MM.1S (cell line): ENCODE measurements around the gene FNIP2.

Source experiments
- DNase-seq: peaks from one replicate; pipeline ENCODE4 v3.0.0-alpha.2; 2015
- H2AFZ ChIP-seq: fragments of 300-600 bp; sonication (generic); 2 replicates; pipeline ENCODE4 v1.6.0; 2016; ENCODE audit warnings: antibody characterized with exemption, low read length
- H3F3A ChIP-seq: fragments of 300-600 bp; sonication (generic); 2 replicates; pipeline ENCODE4 v1.6.1; 2016; ENCODE audit warnings: mild to moderate bottlenecking, antibody characterized with exemption, low read length, moderate library complexity, mixed read lengths; ENCODE audit not compliant: insufficient read depth
- H3K27ac ChIP-seq: fragments of 300-600 bp; sonication (generic); 2 replicates; pipeline ENCODE4 v1.5.1; 2016; ENCODE audit warnings: mild to moderate bottlenecking, low read length
- H3K27me3 ChIP-seq: fragments of 300-600 bp; sonication (generic); replicated peaks from 2 replicates; pipeline ENCODE4 v1.6.0; 2016; ENCODE audit warnings: low read length; ENCODE audit not compliant: insufficient read depth
- H3K36me3 ChIP-seq: fragments of 300-600 bp; sonication (generic); replicated peaks from 2 replicates; pipeline ENCODE4 v1.6.1; 2016; ENCODE audit warnings: mild to moderate bottlenecking, low read length, mixed read lengths; ENCODE audit not compliant: insufficient read depth
- H3K4me1 ChIP-seq: fragments of 300-600 bp; sonication (generic); 2 replicates; pipeline ENCODE4 v1.6.1; 2016; ENCODE audit warnings: low read length, mixed read lengths
- H3K4me2 ChIP-seq: fragments of 300-600 bp; sonication (generic); 2 replicates; pipeline ENCODE4 v1.6.0; 2016; ENCODE audit warnings: low read depth, low read length
- H3K4me3 ChIP-seq: fragments of 300-600 bp; sonication (generic); 2 replicates; pipeline ENCODE4 v1.5.1; 2016; ENCODE audit warnings: low read length, mixed read lengths
- H3K79me2 ChIP-seq: fragments of 300-600 bp; sonication (generic); 2 replicates; pipeline ENCODE4 v1.6.1; 2016; ENCODE audit warnings: mixed run types, low read length, mixed read lengths
- H3K9ac ChIP-seq: fragments of 300-600 bp; sonication (generic); 2 replicates; pipeline ENCODE4 v1.6.1; 2016; ENCODE audit warnings: low read length, mixed read lengths
- H3K9me2 ChIP-seq: fragments of 300-600 bp; sonication (generic); replicated peaks from 2 replicates; pipeline ENCODE4 v1.6.1; 2016; ENCODE audit warnings: mild to moderate bottlenecking, low read length, mixed read lengths; ENCODE audit not compliant: insufficient read depth
- H3K9me3 ChIP-seq: fragments of 300-600 bp; sonication (generic); replicated peaks from 2 replicates; pipeline ENCODE4 v1.6.1; 2016; ENCODE audit warnings: mild to moderate bottlenecking, low read length, mixed read lengths; ENCODE audit not compliant: insufficient read depth
- H4K20me1 ChIP-seq: fragments of 300-600 bp; sonication (generic); 2 replicates; pipeline ENCODE4 v1.6.1; 2016; ENCODE audit warnings: mild to moderate bottlenecking, low read length, moderate library complexity, mixed read lengths; ENCODE audit not compliant: insufficient read depth
- EZH2 ChIP-seq: fragments of 300-600 bp; sonication (generic); optimal IDR thresholded peaks from 2 replicates; pipeline ENCODE3; 2017; ENCODE audit warnings: low read depth, mild to moderate bottlenecking, antibody characterized with exemption, low read length, mixed read lengths
- EZH2phosphoT487 ChIP-seq: fragments of 300-600 bp; sonication (generic); IDR thresholded peaks from 2 replicates; pipeline ENCODE4 v1.6.1; 2018; ENCODE audit warnings: antibody characterized with exemption, low read length
- TF ChIP-seq, protein P1 (sequence below): fragments of 300-600 bp; sonication (generic); IDR thresholded peaks from 2 replicates; pipeline ENCODE4 v1.5.1; 2016; ENCODE audit warnings: antibody characterized with exemption, low read length, mixed read lengths

Gene FNIP2

GRCh38 chr4:158841540-158841939 is 72.7 kb downstream of the FNIP2 start:
- TF ChIP-seq EZH2 (no peak), EZH2phosphoT487 (no peak)
- TF ChIP-seq, protein P1, sequence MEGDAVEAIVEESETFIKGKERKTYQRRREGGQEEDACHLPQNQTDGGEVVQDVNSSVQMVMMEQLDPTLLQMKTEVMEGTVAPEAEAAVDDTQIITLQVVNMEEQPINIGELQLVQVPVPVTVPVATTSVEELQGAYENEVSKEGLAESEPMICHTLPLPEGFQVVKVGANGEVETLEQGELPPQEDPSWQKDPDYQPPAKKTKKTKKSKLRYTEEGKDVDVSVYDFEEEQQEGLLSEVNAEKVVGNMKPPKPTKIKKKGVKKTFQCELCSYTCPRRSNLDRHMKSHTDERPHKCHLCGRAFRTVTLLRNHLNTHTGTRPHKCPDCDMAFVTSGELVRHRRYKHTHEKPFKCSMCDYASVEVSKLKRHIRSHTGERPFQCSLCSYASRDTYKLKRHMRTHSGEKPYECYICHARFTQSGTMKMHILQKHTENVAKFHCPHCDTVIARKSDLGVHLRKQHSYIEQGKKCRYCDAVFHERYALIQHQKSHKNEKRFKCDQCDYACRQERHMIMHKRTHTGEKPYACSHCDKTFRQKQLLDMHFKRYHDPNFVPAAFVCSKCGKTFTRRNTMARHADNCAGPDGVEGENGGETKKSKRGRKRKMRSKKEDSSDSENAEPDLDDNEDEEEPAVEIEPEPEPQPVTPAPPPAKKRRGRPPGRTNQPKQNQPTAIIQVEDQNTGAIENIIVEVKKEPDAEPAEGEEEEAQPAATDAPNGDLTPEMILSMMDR: no peak
- Histone ChIP-seq H3K27me3 (no peaks in the 10 kb centered on the region), H3K9ac (no peak overlapping the region), H3K79me2 (no peaks in the 10 kb centered on the region), H4K20me1 (no peaks in the 10 kb centered on the region), H3K4me2 (no peak overlapping the region), H3K9me3 (no peaks in the 10 kb centered on the region), H2AFZ (no peak overlapping the region), H3F3A (no peaks in the 10 kb centered on the region), H3K36me3 (no peaks in the 10 kb centered on the region), H3K9me2 (no peaks in the 10 kb centered on the region), H3K4me3 (no peak overlapping the region), H3K4me1 (no peaks in the 10 kb centered on the region), H3K27ac (no peak overlapping the region)
- DNase-seq: no peak

- no peak overlapping the region for H3K9ac ChIP-seq
- no peak overlapping the region for H3K4me2 ChIP-seq
- no peaks in the 10 kb centered on the region for H3K27me3 ChIP-seq
- H3K4me3 ChIP-seq: no peak overlapping the region
- H2AFZ ChIP-seq: no peak overlapping the region
- H3K9me2 ChIP-seq: no peaks in the 10 kb centered on the region
- H3K9me3 ChIP-seq: no peaks in the 10 kb centered on the region
- H3F3A ChIP-seq: 0 out of 2 replicates have a peak, but pooled peaks cover 4% of the 10 kb centered on the region
- H3K36me3 ChIP-seq: no peaks in the 10 kb centered on the region
- no peaks in the 10 kb centered on the region for H4K20me1 ChIP-seq
- no peaks in the 10 kb centered on the region for H3K79me2 ChIP-seq
- TF ChIP-seq EZH2phosphoT487: no peak
- TF ChIP-seq, protein P1: no peak
- no peak for TF ChIP-seq EZH2
- no peak overlapping the region for H3K27ac ChIP-seq
- peaks cover 9% of the 10 kb centered on the region for H3K4me1 ChIP-seq
- DNase-seq: no peak
Measured at GRCh38 chr4:158845311-158846041, 76.7 kb downstream of the FNIP2 start.

DNA sequence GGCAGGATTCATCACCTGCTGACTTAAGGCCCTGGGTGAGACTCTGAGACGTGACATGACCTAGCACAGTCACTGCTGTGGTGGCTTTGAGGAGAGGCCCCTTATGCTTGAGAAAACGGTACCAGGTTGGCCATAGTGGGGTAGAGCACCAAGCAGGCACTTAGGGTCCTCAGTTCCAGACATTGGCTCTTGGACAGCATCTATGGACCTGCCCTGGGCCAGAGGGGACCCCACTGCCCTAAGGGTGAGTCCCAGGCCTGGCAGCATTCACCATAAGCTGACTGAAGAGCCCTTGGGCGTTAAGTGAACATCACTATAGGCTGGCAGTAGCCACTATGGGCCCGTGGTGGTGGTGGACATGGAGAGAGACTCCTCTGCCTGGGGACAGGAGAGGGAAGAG is 78.7 kb downstream of the FNIP2 start:
- TF ChIP-seq, protein P1: no peak
- TF ChIP-seq EZH2phosphoT487 (no peak), EZH2 (no peak)
- H3K27ac ChIP-seq: no peak overlapping the region
- H3K4me2 ChIP-seq: no peak overlapping the region
- peaks cover 12% of the 10 kb centered on the region for H3K4me1 ChIP-seq
- H3K4me3 ChIP-seq: no peak overlapping the region
- 0 out of 2 replicates have a peak, but pooled peaks cover 4% of the 10 kb centered on the region for H3F3A ChIP-seq
- DNase-seq: no peak
- H3K27me3 ChIP-seq: no peaks in the 10 kb centered on the region
- no peak overlapping the region for H2AFZ ChIP-seq
- no peaks in the 10 kb centered on the region for H3K36me3 ChIP-seq
- H3K9me3 ChIP-seq: no peaks in the 10 kb centered on the region
- H3K9ac ChIP-seq: no peak overlapping the region
- H3K79me2 ChIP-seq: no peaks in the 10 kb centered on the region
- H3K9me2 ChIP-seq: no peaks in the 10 kb centered on the region
- H4K20me1 ChIP-seq: no peaks in the 10 kb centered on the region
